Astrocyte (in vitro differentiated cells and primary cell): ENCODE data around the gene ZNF516. TPM values are rescaled to one million over a fixed set of nuclear protein-coding genes. Genes with fewer than 3 reads are reported as not detected.

Source experiments
- DNase-seq: peaks from one replicate; pipeline ENCODE4 v3.0.0-alpha.2; 2010; ENCODE audit warnings: low read depth
- FAIRE-seq: peaks from 2 replicates; lab custom pipeline; 2011; peaks lifted over from hg19 to GRCh38; lab: Jason Lieb, UNC
- H2AFZ ChIP-seq: 2 replicates; pipeline ENCODE4 v1.6.0; 2012; ENCODE audit warnings: low read depth, low read length, inconsistent platforms
- H3K27ac ChIP-seq: 2 replicates; pipeline ENCODE4 v1.5.1; 2011; ENCODE audit warnings: low read depth, low read length, inconsistent platforms
- H3K27me3 ChIP-seq: 2 replicates; pipeline ENCODE4 v1.6.0; 2011; ENCODE audit warnings: low read length, inconsistent platforms; ENCODE audit not compliant: insufficient read depth
- H3K36me3 ChIP-seq: 2 replicates; pipeline ENCODE4 v1.5.1; 2011; ENCODE audit warnings: low read length, inconsistent platforms; ENCODE audit not compliant: insufficient read depth
- H3K4me1 ChIP-seq: 2 replicates; pipeline ENCODE4 v1.5.1; 2011; ENCODE audit warnings: low read length, inconsistent platforms; ENCODE audit not compliant: insufficient read depth
- H3K4me2 ChIP-seq: 2 replicates; pipeline ENCODE4 v1.6.0; 2012; ENCODE audit warnings: low read length, inconsistent platforms
- H3K4me3 ChIP-seq: 2 replicates; pipeline ENCODE4 v1.5.1; 2011; ENCODE audit warnings: low read depth, mild to moderate bottlenecking, low read length, inconsistent platforms; ENCODE audit not compliant: insufficient read depth
- H3K79me2 ChIP-seq: 2 replicates; pipeline ENCODE4 v1.6.0; 2012; ENCODE audit warnings: mild to moderate bottlenecking, low read length, inconsistent platforms; ENCODE audit not compliant: insufficient read depth
- H3K9ac ChIP-seq: 2 replicates; pipeline ENCODE4 v1.6.0; 2012; ENCODE audit warnings: mild to moderate bottlenecking, low read length, inconsistent platforms
- H3K9me3 ChIP-seq: 2 replicates; pipeline ENCODE4 v1.5.1; 2012; ENCODE audit warnings: low read depth, mild to moderate bottlenecking, low read length, inconsistent platforms; ENCODE audit not compliant: insufficient read depth
- H4K20me1 ChIP-seq: 2 replicates; pipeline ENCODE4 v1.6.0; 2012; ENCODE audit warnings: low read length, inconsistent platforms; ENCODE audit not compliant: insufficient read depth
- H3K27ac Mint-ChIP-seq: one replicate; pipeline ENCODE4 v1.8.0; 2021; ENCODE audit warnings: mild to moderate bottlenecking, mixed read lengths; ENCODE audit not compliant: unreplicated experiment
- H3K27me3 Mint-ChIP-seq: one replicate; pipeline ENCODE4 v1.8.0; 2021; ENCODE audit warnings: low read depth, mixed read lengths; ENCODE audit not compliant: unreplicated experiment
- H3K36me3 Mint-ChIP-seq: one replicate; pipeline ENCODE4 v1.8.0; 2021; ENCODE audit warnings: low read depth, mixed read lengths; ENCODE audit not compliant: unreplicated experiment
- H3K4me1 Mint-ChIP-seq: one replicate; pipeline ENCODE4 v1.8.0; 2021; ENCODE audit warnings: low read depth, mixed read lengths; ENCODE audit not compliant: unreplicated experiment
- H3K4me3 Mint-ChIP-seq: one replicate; pipeline ENCODE4 v1.8.0; 2021; ENCODE audit warnings: mild to moderate bottlenecking, moderate library complexity, mixed read lengths; ENCODE audit not compliant: unreplicated experiment
- H3K9me3 Mint-ChIP-seq: one replicate; pipeline ENCODE4 v1.8.0; 2021; ENCODE audit warnings: mild to moderate bottlenecking, mixed read lengths; ENCODE audit not compliant: unreplicated experiment
- EZH2 ChIP-seq: IDR thresholded peaks from 2 replicates; pipeline ENCODE4 v1.6.1; 2012; ENCODE audit warnings: mild to moderate bottlenecking, low read length, inconsistent platforms; ENCODE audit not compliant: insufficient read depth
- total RNA-seq: library from RNA; stranded (reverse); gene quantifications from 2 replicates; pipeline ENCODE4 v1.2.1, GENCODE V29; 2021
- TF ChIP-seq, protein P1 (sequence below): IDR thresholded peaks from 2 replicates; pipeline ENCODE4 v1.5.1; 2011; ENCODE audit warnings: low read depth, mild to moderate bottlenecking, inconsistent platforms, low read length, moderate library complexity; ENCODE audit not compliant: insufficient read depth

ZNF516 gene
- total RNA-seq, 1 donor from 2014 or later, result 59.8 TPM

DNA sequence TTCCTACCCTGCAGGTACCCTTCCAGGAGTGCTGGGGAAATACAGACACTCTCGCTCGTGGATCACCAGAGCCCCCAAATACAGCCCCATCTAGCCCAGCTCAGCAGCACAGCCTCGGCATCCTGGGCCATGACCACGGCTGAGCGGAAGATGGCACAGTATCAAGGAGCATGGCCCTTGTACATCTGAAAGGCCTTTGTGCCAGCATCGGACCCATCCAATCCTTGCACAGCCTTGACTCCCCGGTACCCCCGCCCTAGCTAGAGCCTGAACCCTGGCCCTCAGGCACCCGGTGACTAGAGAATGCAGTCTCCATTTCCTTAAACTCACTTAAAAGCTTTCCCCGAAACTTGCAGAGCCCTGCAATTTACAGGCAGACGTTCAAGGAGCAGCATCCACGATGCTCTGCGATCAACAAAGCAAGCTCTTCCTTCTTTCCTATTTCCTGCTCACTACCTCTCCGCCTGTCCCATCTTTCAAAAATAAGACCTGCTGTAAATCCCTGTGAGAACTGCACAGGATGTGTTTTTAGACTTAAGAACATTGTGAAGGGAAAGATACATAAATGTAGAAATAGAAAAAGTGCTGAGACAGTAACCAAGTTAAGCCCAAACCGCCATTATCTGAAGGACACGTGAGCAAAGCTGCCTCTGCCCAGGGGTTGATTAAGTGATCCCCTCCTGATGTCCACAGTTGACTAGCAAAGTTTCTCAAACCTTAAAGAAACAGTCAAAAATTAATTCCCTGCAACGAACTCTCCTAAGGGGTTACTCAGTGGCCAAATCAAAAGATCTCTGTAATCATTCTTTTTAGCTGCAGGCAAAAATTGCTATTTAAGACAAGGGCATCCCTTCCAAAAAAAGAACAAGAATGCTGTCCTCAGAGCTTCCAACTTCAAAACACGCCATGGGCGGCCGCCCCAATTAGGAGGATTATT lies 48.5 kb downstream of the ZNF516 start:
- H3K4me3 Mint-ChIP-seq, result no peak overlapping the region
- Histone ChIP-seq H2AFZ (no peak overlapping the region), H3K36me3 (no peaks in the 10 kb centered on the region), H4K20me1 (peaks cover 19% of the 10 kb centered on the region), H3K79me2 (peaks cover 87% of the 10 kb centered on the region), H3K9ac (peak overlapping the region; percentile 59), H3K4me1 (peaks cover 46% of the 10 kb centered on the region), H3K27me3 (no peaks in the 10 kb centered on the region), H3K4me2 (peak overlapping the region; percentile 75), H3K27ac (peak overlapping the region; percentile 83), H3K9me3 (no peaks in the 10 kb centered on the region), H3K4me3 (no peak overlapping the region)
- TF ChIP-seq, protein P1, sequence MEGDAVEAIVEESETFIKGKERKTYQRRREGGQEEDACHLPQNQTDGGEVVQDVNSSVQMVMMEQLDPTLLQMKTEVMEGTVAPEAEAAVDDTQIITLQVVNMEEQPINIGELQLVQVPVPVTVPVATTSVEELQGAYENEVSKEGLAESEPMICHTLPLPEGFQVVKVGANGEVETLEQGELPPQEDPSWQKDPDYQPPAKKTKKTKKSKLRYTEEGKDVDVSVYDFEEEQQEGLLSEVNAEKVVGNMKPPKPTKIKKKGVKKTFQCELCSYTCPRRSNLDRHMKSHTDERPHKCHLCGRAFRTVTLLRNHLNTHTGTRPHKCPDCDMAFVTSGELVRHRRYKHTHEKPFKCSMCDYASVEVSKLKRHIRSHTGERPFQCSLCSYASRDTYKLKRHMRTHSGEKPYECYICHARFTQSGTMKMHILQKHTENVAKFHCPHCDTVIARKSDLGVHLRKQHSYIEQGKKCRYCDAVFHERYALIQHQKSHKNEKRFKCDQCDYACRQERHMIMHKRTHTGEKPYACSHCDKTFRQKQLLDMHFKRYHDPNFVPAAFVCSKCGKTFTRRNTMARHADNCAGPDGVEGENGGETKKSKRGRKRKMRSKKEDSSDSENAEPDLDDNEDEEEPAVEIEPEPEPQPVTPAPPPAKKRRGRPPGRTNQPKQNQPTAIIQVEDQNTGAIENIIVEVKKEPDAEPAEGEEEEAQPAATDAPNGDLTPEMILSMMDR, result no peak
- peaks cover 47% of the 10 kb centered on the region for H3K4me1 Mint-ChIP-seq
- no peak for DNase-seq
- H3K27me3 Mint-ChIP-seq, result no peaks in the 10 kb centered on the region
- H3K36me3 Mint-ChIP-seq, result no peaks in the 10 kb centered on the region
- peak; percentile 20 for FAIRE-seq
- H3K9me3 Mint-ChIP-seq, result no peaks in the 10 kb centered on the region
- H3K27ac Mint-ChIP-seq, result peak overlapping the region; percentile 56

DNA sequence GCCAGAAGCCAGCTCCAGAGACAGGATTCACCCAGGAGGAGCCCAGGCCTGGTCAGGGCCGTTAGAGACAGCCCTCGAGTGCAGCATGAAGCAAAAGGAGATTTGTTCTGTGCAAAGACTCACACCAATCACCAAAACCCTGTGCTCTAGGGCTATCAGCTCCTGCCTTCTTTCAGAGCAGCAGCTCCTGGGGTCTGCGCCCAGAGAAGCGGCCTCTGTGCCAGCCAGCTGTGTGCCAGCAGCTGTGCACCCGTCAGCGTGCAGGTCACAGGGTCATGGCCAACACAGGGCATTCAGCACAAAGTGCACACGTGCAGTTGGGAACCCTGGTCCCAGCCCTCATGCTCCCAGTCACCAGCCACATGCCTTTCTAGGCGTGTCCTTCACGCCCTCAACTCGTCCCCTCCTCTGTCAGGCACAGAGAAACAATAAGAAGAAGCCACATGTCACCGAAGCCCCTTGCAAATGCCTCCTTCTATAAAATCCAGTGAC lies 49.3 kb downstream of the ZNF516 start:
- DNase-seq, result no peak
- peak overlapping the region; percentile 59 for H3K9ac ChIP-seq
- H3K4me2 ChIP-seq, result peak overlapping the region; percentile 75

More for the DNA sequence above, 49.3 kb downstream of the ZNF516 start:
- H4K20me1 ChIP-seq, result peaks cover 19% of the 10 kb centered on the region
- Mint-ChIP-seq H3K27ac (peak overlapping the region; percentile 56), H3K27me3 (no peaks in the 10 kb centered on the region), H3K36me3 (no peaks in the 10 kb centered on the region), H3K4me3 (no peak overlapping the region), H3K4me1 (peaks cover 43% of the 10 kb centered on the region), H3K9me3 (no peaks in the 10 kb centered on the region)
- no peaks in the 10 kb centered on the region for H3K36me3 ChIP-seq
- H2AFZ ChIP-seq, result no peak overlapping the region
- peaks cover 39% of the 10 kb centered on the region for H3K4me1 ChIP-seq
- no peaks in the 10 kb centered on the region for H3K27me3 ChIP-seq
- no peak for FAIRE-seq
- no peak for TF ChIP-seq EZH2
- TF ChIP-seq, protein P1, result no peak
- peak overlapping the region; percentile 7 for H3K4me3 ChIP-seq
- peak overlapping the region; percentile 83 for H3K27ac ChIP-seq
- peaks cover 83% of the 10 kb centered on the region for H3K79me2 ChIP-seq
- H3K9me3 ChIP-seq, result no peaks in the 10 kb centered on the region
